ENCODE data around the gene ETFB.

The ETFB gene

DNA sequence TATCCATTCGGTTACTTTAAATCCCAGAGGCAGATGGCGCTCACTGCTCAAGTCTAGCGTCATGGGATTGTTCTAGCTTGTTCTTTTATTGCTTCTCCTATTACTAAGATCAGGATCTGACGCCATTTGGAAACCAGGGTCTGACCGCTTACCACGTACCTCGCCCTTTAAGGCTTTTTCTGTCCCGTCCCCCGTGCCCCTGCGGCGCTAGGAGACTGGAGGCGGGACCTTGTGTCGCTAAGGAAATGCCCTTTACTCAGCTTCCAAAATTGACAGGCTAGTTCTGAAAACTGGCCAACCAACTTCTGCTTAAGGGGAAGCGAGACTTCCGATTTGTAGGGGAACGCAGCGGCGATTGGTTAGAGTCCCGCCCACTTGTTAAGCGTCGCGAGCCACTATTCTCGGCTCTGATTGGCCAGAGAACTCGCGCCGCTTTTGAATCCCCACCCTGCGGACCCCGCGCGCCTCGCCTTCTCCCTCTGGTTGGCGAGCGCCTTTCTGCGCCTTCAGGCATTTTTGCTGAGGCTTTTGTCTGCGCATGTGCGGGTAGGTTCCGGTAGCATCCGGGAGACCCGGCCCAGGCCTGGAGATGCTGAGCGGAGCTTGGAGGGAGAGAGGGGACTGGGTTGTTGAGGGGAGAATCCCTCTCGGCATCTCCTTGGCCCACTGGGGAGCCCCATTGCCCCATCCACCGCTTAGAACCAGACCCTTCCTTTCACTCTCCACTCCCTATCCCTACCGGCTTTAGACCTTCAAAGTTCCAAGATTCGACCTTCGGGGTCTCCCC lies 28.1 kb upstream of the ETFB start (continued):
- TF ChIP-seq, protein P1, sequence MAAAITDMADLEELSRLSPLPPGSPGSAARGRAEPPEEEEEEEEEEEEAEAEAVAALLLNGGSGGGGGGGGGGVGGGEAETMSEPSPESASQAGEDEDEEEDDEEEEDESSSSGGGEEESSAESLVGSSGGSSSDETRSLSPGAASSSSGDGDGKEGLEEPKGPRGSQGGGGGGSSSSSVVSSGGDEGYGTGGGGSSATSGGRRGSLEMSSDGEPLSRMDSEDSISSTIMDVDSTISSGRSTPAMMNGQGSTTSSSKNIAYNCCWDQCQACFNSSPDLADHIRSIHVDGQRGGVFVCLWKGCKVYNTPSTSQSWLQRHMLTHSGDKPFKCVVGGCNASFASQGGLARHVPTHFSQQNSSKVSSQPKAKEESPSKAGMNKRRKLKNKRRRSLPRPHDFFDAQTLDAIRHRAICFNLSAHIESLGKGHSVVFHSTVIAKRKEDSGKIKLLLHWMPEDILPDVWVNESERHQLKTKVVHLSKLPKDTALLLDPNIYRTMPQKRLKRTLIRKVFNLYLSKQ (tag by site-specific recombination; IDR thresholded peaks at IDR 0.05; ENCODE audit: borderline replicate concordance), result no peak
- TF ChIP-seq, protein P2, sequence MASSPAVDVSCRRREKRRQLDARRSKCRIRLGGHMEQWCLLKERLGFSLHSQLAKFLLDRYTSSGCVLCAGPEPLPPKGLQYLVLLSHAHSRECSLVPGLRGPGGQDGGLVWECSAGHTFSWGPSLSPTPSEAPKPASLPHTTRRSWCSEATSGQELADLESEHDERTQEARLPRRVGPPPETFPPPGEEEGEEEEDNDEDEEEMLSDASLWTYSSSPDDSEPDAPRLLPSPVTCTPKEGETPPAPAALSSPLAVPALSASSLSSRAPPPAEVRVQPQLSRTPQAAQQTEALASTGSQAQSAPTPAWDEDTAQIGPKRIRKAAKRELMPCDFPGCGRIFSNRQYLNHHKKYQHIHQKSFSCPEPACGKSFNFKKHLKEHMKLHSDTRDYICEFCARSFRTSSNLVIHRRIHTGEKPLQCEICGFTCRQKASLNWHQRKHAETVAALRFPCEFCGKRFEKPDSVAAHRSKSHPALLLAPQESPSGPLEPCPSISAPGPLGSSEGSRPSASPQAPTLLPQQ (tag by site-specific recombination; IDR thresholded peaks at IDR 0.05), result peak; percentile 54; the same call in 1 of the 2 replicates
- TF ChIP-seq SP3 (tag by site-specific recombination; IDR thresholded peaks at IDR 0.05) (peak; percentile 89), ZNF549 (tag by site-specific recombination; IDR thresholded peaks at IDR 0.05) (no peak), MYNN (tag by site-specific recombination; IDR thresholded peaks at IDR 0.05; ENCODE audit: borderline replicate concordance) (no peak), ZNF175 (tag by site-specific recombination; IDR thresholded peaks at IDR 0.05) (no peak), ZNF10 (tag by site-specific recombination; IDR thresholded peaks at IDR 0.05) (no peak), ZNF404 (tag by site-specific recombination; IDR thresholded peaks at IDR 0.05) (no peak), BCL11B (tag by site-specific recombination; IDR thresholded peaks at IDR 0.05; ENCODE audit: low read depth) (no peak), ZFP37 (tag by site-specific recombination; IDR thresholded peaks at IDR 0.05) (no peak), ZNF658 (tag by site-specific recombination; IDR thresholded peaks at IDR 0.05) (no peak), ZNF660 (tag by site-specific recombination; IDR thresholded peaks at IDR 0.05) (peak; percentile 74), YY2 (tag by site-specific recombination; IDR thresholded peaks at IDR 0.05) (no peak), FEZF1 (tag by site-specific recombination; IDR thresholded peaks at IDR 0.05) (no peak)
- TF ChIP-seq, protein P3, sequence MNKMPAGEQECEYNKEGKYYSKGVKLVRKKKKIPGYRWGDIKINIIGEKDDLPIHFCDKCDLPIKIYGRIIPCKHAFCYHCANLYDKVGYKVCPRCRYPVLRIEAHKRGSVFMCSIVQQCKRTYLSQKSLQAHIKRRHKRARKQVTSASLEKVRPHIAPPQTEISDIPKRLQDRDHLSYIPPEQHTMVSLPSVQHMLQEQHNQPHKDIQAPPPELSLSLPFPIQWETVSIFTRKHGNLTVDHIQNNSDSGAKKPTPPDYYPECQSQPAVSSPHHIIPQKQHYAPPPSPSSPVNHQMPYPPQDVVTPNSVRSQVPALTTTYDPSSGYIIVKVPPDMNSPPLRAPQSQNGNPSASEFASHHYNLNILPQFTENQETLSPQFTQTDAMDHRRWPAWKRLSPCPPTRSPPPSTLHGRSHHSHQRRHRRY (tag by site-specific recombination; IDR thresholded peaks at IDR 0.05), result no peak
- TF ChIP-seq, protein P4, sequence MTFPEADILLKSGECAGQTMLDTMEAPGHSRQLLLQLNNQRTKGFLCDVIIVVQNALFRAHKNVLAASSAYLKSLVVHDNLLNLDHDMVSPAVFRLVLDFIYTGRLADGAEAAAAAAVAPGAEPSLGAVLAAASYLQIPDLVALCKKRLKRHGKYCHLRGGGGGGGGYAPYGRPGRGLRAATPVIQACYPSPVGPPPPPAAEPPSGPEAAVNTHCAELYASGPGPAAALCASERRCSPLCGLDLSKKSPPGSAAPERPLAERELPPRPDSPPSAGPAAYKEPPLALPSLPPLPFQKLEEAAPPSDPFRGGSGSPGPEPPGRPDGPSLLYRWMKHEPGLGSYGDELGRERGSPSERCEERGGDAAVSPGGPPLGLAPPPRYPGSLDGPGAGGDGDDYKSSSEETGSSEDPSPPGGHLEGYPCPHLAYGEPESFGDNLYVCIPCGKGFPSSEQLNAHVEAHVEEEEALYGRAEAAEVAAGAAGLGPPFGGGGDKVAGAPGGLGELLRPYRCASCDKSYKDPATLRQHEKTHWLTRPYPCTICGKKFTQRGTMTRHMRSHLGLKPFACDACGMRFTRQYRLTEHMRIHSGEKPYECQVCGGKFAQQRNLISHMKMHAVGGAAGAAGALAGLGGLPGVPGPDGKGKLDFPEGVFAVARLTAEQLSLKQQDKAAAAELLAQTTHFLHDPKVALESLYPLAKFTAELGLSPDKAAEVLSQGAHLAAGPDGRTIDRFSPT (tag by site-specific recombination; IDR thresholded peaks at IDR 0.05), result no peak
- TF ChIP-seq, protein P5, sequence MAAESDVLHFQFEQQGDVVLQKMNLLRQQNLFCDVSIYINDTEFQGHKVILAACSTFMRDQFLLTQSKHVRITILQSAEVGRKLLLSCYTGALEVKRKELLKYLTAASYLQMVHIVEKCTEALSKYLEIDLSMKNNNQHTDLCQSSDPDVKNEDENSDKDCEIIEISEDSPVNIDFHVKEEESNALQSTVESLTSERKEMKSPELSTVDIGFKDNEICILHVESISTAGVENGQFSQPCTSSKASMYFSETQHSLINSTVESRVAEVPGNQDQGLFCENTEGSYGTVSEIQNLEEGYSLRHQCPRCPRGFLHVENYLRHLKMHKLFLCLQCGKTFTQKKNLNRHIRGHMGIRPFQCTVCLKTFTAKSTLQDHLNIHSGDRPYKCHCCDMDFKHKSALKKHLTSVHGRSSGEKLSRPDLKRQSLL (tag by site-specific recombination; IDR thresholded peaks at IDR 0.05), result no peak
- TF ChIP-seq, protein P6, sequence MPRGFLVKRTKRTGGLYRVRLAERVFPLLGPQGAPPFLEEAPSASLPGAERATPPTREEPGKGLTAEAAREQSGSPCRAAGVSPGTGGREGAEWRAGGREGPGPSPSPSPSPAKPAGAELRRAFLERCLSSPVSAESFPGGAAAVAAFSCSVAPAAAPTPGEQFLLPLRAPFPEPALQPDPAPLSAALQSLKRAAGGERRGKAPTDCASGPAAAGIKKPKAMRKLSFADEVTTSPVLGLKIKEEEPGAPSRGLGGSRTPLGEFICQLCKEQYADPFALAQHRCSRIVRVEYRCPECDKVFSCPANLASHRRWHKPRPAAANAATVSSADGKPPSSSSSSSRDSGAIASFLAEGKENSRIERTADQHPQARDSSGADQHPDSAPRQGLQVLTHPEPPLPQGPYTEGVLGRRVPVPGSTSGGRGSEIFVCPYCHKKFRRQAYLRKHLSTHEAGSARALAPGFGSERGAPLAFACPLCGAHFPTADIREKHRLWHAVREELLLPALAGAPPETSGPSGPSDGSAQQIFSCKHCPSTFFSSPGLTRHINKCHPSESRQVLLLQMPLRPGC (tag by site-specific recombination; IDR thresholded peaks at IDR 0.05), result no peak
- TF ChIP-seq, protein P7, sequence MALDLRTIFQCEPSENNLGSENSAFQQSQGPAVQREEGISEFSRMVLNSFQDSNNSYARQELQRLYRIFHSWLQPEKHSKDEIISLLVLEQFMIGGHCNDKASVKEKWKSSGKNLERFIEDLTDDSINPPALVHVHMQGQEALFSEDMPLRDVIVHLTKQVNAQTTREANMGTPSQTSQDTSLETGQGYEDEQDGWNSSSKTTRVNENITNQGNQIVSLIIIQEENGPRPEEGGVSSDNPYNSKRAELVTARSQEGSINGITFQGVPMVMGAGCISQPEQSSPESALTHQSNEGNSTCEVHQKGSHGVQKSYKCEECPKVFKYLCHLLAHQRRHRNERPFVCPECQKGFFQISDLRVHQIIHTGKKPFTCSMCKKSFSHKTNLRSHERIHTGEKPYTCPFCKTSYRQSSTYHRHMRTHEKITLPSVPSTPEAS (tag by site-specific recombination; IDR thresholded peaks at IDR 0.05), result no peak
- TF ChIP-seq, protein P8, sequence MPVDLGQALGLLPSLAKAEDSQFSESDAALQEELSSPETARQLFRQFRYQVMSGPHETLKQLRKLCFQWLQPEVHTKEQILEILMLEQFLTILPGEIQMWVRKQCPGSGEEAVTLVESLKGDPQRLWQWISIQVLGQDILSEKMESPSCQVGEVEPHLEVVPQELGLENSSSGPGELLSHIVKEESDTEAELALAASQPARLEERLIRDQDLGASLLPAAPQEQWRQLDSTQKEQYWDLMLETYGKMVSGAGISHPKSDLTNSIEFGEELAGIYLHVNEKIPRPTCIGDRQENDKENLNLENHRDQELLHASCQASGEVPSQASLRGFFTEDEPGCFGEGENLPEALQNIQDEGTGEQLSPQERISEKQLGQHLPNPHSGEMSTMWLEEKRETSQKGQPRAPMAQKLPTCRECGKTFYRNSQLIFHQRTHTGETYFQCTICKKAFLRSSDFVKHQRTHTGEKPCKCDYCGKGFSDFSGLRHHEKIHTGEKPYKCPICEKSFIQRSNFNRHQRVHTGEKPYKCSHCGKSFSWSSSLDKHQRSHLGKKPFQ (tag by site-specific recombination; IDR thresholded peaks at IDR 0.05), result no peak

Measured in HEK293 (cell line).